Lower lobe of right lung (tissue), 2 donors: ENCODE measurements around the gene CFAP45. TPM values are rescaled to one million over a fixed set of nuclear protein-coding genes. Genes with fewer than 3 reads are reported as not detected.

Experiments
- ATAC-seq, 2 donors: fragments of 200-7000 bp; cut with Tn5 transposase; one replicate each; pipeline ENCODE4 v1.9.1; 2020 to 2022; ENCODE audit warnings: mild to moderate bottlenecking in 2 of 2, moderate library complexity in 2 of 2
- DNase-seq: peaks from one replicate; pipeline ENCODE4 v3.0.0-alpha.2; 2020
- H3K27ac ChIP-seq: fragments of 200-600 bp; one replicate; pipeline ENCODE4 v1.8.0; 2022
- H3K27me3 ChIP-seq: fragments of 200-600 bp; one replicate; pipeline ENCODE4 v1.8.0; 2022; ENCODE audit warnings: low read depth
- H3K36me3 ChIP-seq: fragments of 200-600 bp; one replicate; pipeline ENCODE4 v1.8.0; 2022; ENCODE audit warnings: mild to moderate bottlenecking
- H3K4me1 ChIP-seq: fragments of 200-600 bp; one replicate; pipeline ENCODE4 v1.8.0; 2022
- H3K4me3 ChIP-seq: fragments of 200-600 bp; one replicate; pipeline ENCODE4 v1.8.0; 2022; ENCODE audit warnings: mild to moderate bottlenecking
- H3K9me3 ChIP-seq: fragments of 200-600 bp; one replicate; pipeline ENCODE4 v1.8.0; 2022
- CTCF ChIP-seq: fragments of 200-600 bp; IDR thresholded peaks from one replicate; pipeline ENCODE4 v1.8.0; 2022; ENCODE audit warnings: antibody characterized with exemption, mild to moderate bottlenecking
- intact Hi-C: fragments of 100-400 bp; cut with DNase I; formaldehyde crosslinking; loops from one replicate; pipeline ENCODE4 v1.11.0; 2022
- total RNA-seq: library from RNA; stranded (reverse); fragmentation: NEBNext Ultra II Directional; extraction: Animal tissue kit (Norgen Biotek cat#: 25700); gene quantifications from one replicate; pipeline ENCODE4 v1.2.1, GENCODE V29; 2021
- donor health status: DM: no; HTN: yes; CAD: no; lungs with severe emphysema.

Gene CFAP45
- total RNA-seq, 1 donor from 2014 or later = 10.2 TPM

GRCh38 chr1:159839116-159839849 lies 60.7 kb downstream of the CFAP45 start:
- Histone ChIP-seq H3K4me1 (no peaks in the 10 kb centered on the region), H3K4me3 (no peak overlapping the region), H3K27me3 (no peaks in the 10 kb centered on the region), H3K27ac (no peak overlapping the region), H3K9me3 (no peaks in the 10 kb centered on the region), H3K36me3 (peaks cover 19% of the 10 kb centered on the region)
- no peak for TF ChIP-seq CTCF
- intact Hi-C loops = no loop called here
- ATAC-seq (no peak), DNase-seq (no peak)

GRCh38 chr1:159838715-159839114 lies 61.2 kb downstream of the CFAP45 start:
- ATAC-seq (no peak), DNase-seq (no peak)
- no peaks in the 10 kb centered on the region for H3K9me3 ChIP-seq
- no peak overlapping the region for H3K4me3 ChIP-seq
- H3K27ac ChIP-seq = no peak overlapping the region
- peaks cover 19% of the 10 kb centered on the region for H3K36me3 ChIP-seq
- intact Hi-C loops = no loop called here
- no peaks in the 10 kb centered on the region for H3K27me3 ChIP-seq
- TF ChIP-seq CTCF = no peak
- no peaks in the 10 kb centered on the region for H3K4me1 ChIP-seq

- Histone ChIP-seq H3K27ac (no peak overlapping the region), H3K4me1 (no peaks in the 10 kb centered on the region), H3K27me3 (no peaks in the 10 kb centered on the region), H3K4me3 (no peak overlapping the region), H3K9me3 (no peaks in the 10 kb centered on the region), H3K36me3 (peaks cover 19% of the 10 kb centered on the region)
- ATAC-seq = no peak
- TF ChIP-seq CTCF = no peak
- intact Hi-C loops = no loop called here
- DNase-seq = no peak
These were observed 64.0 kb downstream of the CFAP45 start for GRCh38 chr1:159835862-159836525.

- TF ChIP-seq CTCF = no peak
- no peak for ATAC-seq
- intact Hi-C loops = no loop called here
These were observed 64.6 kb downstream of the CFAP45 start for GRCh38 chr1:159835356-159835755.

GRCh38 chr1:159832309-159832708 lies 67.7 kb downstream of the CFAP45 start:
- no peak for DNase-seq
- no peak overlapping the region for H3K4me3 ChIP-seq
- no peak for ATAC-seq
- no peaks in the 10 kb centered on the region for H3K27me3 ChIP-seq
- TF ChIP-seq CTCF = no peak
- intact Hi-C loops = no loop called here
- H3K9me3 ChIP-seq = no peaks in the 10 kb centered on the region
- peaks cover 35% of the 10 kb centered on the region for H3K4me1 ChIP-seq
- no peak overlapping the region for H3K27ac ChIP-seq
- peaks cover 13% of the 10 kb centered on the region for H3K36me3 ChIP-seq

More at GRCh38 chr1:159835356-159835755, 64.6 kb downstream of the CFAP45 start:
- H3K36me3 ChIP-seq = peaks cover 19% of the 10 kb centered on the region
- H3K4me3 ChIP-seq = no peak overlapping the region
- no peak overlapping the region for H3K27ac ChIP-seq
- H3K27me3 ChIP-seq = no peaks in the 10 kb centered on the region
- DNase-seq = no peak
- peaks cover 4% of the 10 kb centered on the region for H3K4me1 ChIP-seq
- no peaks in the 10 kb centered on the region for H3K9me3 ChIP-seq
